Heart left ventricle (tissue), 13 donors: ENCODE results near the gene MYO1E.

Experiments used
- POLR2A ChIP-seq, 2 donors: fragments of 450-650 bp; IDR thresholded peaks; one replicate each; pipeline ENCODE4 v1.6.1; 2017; ENCODE audit warnings: antibody characterized with exemption in 2 of 2, mild to moderate bottlenecking in 2 of 2, moderate library complexity in 2 of 2
- TF ChIP-seq, protein P1 (sequence below), 12 donors: fragments of 200-600 bp; sonication (generic) in 4 of 12; IDR thresholded peaks; one replicate each; pipeline versions ENCODE4 v1.5.0 to v1.8.0; 2018 to 2022; ENCODE audit warnings: antibody characterized with exemption in 12 of 12, mild to moderate bottlenecking in 5 of 12
- donor health status: ischemic (EF 13 %, LVEDD 7.1; RV severe dilation, severe dysfunction).
- donor health status: DM: no; HTN: yes; CAD: no.
- donor health status: DM: no; HTN: no; CAD: no.
- donor health status: ischemic (EF 25% LVEDD 6.9; RV normal size, moderate dysfunction).
- donor health status: ischemic (EF 25% LVEDD 5.7; RV mildly dilated, moderate dysfunction).
- donor health status: ischemic (EF 35%, LVEDD 5.7; RV mildly dilated, moderate dysfunction).
- donor health status: nonischemic (EF 11% LVEDD 7.7; RV severe dilation, severe dysfunction).
- donor health status: DM: yes; HTN: yes; CAD: no.
- donor health status: PGD.
- donor health status: ischemic (EF 29% LVEDD 5.4; RV normal size, mild dysfunction).
- donor health status: nonischemic (EF 23%, LVEDD 6.1; RV moderate dilation, normal function).

DNA sequence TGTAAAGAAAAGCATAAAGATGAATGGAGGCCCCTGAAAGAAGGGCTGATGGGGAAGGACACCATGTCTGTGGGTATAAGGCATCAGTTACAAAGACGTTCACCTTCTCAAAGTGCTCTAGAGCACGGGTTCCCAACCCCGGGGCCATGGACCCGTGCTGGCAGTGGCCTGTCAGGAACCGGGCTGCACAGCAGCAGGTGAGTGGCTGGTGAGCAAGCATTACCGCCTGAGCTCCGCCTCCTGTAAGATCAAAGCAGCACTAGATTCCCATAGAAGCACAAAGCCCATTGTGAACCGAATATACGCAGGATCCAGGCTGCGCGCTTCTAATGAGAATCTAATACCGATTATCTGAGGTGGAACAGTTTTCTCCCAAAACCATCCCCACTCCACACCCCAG is 25.7 kb downstream of the MYO1E start:
- TF ChIP-seq, protein P1, sequence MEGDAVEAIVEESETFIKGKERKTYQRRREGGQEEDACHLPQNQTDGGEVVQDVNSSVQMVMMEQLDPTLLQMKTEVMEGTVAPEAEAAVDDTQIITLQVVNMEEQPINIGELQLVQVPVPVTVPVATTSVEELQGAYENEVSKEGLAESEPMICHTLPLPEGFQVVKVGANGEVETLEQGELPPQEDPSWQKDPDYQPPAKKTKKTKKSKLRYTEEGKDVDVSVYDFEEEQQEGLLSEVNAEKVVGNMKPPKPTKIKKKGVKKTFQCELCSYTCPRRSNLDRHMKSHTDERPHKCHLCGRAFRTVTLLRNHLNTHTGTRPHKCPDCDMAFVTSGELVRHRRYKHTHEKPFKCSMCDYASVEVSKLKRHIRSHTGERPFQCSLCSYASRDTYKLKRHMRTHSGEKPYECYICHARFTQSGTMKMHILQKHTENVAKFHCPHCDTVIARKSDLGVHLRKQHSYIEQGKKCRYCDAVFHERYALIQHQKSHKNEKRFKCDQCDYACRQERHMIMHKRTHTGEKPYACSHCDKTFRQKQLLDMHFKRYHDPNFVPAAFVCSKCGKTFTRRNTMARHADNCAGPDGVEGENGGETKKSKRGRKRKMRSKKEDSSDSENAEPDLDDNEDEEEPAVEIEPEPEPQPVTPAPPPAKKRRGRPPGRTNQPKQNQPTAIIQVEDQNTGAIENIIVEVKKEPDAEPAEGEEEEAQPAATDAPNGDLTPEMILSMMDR (IDR thresholded peaks at IDR 0.05) = no peak
- no peak for TF ChIP-seq POLR2A (IDR thresholded peaks at IDR 0.05)
